IgD-negative memory B cell (primary cell): ENCODE results near the gene PIMREG. TPM values are rescaled to one million over a fixed set of nuclear protein-coding genes. Genes with fewer than 3 reads are reported as not detected.
"Not testable (repeated sequence)": the region's sequence is repeated elsewhere in the genome, so short reads cannot be mapped to it uniquely, and the experiment has no call there.

Source experiments
- H3K27ac Mint-ChIP-seq, 3 donors: one replicate each; pipeline ENCODE4 v1.8.0; 2020 to 2022; ENCODE audit warnings: mild to moderate bottlenecking in 3 of 3, mixed read lengths in 3 of 3, moderate library complexity in 1 of 3
- H3K27me3 Mint-ChIP-seq: one replicate; pipeline ENCODE4 v1.8.0; 2021; ENCODE audit warnings: mixed read lengths
- H3K36me3 Mint-ChIP-seq: one replicate; pipeline ENCODE4 v1.8.0; 2020; ENCODE audit warnings: mild to moderate bottlenecking, mixed read lengths
- H3K4me1 Mint-ChIP-seq, 3 donors: one replicate each; pipeline ENCODE4 v1.8.0; 2020 to 2022; ENCODE audit warnings: mixed read lengths in 3 of 3, mild to moderate bottlenecking in 1 of 3
- H3K4me3 Mint-ChIP-seq, 4 donors: one replicate each; pipeline ENCODE4 v1.8.0; 2020 to 2022; ENCODE audit warnings: mild to moderate bottlenecking in 4 of 4, mixed read lengths in 4 of 4, moderate library complexity in 3 of 4
- H3K9me3 Mint-ChIP-seq, 3 donors: one replicate each; pipeline ENCODE4 v1.8.0; 2020 to 2021; ENCODE audit warnings: mixed read lengths in 3 of 3, mild to moderate bottlenecking in 1 of 3
- polyA plus RNA-seq: library from polyadenylated mRNA; unstranded; fragments of 300-500 nt; fragmentation: Illumina TruSeq; gene quantifications from one replicate; pipeline ENCODE4 v1.2.3, GENCODE V29; 2021

The PIMREG gene
- polyA plus RNA-seq, 1 donor from 2014 or later = not detected

DNA sequence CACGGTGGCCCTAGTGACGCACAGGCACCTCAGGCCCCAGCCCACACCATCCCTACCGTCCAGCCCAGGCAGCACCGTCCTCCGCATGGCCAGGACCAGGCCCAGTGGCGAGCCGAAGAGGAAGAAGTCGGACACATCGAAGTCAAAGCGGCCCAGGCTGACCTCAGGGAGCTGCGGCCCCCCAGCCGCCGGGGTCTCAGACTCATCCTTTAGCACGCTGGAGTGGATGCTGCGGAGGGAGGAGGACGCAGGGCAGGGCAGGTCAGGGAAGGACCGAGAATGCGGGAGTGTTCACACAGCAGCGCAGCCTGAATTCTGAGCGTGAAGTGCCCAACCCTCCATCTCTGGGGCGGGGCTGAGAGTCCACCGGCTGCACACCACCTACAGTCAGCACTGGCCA lies 30.1 kb downstream of the PIMREG start:
- Mint-ChIP-seq H3K9me3 (no peaks in the 10 kb centered on the region), H3K27me3 (no peaks in the 10 kb centered on the region), H3K36me3 (peaks cover 3% of the 10 kb centered on the region), H3K4me1 (peaks cover 0 to 2% (median 2%) of the 10 kb centered on the region in 3 donors), H3K27ac (no peak overlapping the region), H3K4me3 (no peak overlapping the region)

GRCh38 chr17:6474906-6475305 lies 30.7 kb downstream of the PIMREG start:
- H3K36me3 Mint-ChIP-seq = peaks cover 3% of the 10 kb centered on the region
- H3K27me3 Mint-ChIP-seq = peaks cover 2% of the 10 kb centered on the region
- no peak overlapping the region for H3K27ac Mint-ChIP-seq
- H3K4me3 Mint-ChIP-seq = no peak overlapping the region
- peaks cover 0 to 2% (median 2%) of the 10 kb centered on the region in 3 donors for H3K4me1 Mint-ChIP-seq
- no peaks in the 10 kb centered on the region for H3K9me3 Mint-ChIP-seq

DNA sequence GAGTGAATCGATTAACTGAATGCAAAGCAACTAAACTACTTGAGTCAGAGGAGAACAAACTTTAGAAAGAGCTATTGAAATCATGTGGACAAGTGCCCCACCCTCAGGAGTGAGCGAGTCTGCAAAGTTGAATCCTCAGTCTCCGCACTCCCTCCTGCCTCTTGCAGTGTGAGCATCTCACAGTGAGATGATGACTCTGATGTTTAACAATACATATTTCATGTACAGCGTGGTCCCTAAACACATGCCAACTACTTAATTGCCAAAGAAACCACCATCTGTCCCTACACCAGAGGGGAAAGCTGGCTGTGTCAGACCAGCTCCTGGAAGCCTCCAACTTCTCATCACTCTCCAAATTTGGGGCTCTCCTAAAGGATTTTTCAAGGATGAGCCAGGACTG lies 31.2 kb downstream of the PIMREG start:
- H3K27ac Mint-ChIP-seq = no peak overlapping the region

DNA sequence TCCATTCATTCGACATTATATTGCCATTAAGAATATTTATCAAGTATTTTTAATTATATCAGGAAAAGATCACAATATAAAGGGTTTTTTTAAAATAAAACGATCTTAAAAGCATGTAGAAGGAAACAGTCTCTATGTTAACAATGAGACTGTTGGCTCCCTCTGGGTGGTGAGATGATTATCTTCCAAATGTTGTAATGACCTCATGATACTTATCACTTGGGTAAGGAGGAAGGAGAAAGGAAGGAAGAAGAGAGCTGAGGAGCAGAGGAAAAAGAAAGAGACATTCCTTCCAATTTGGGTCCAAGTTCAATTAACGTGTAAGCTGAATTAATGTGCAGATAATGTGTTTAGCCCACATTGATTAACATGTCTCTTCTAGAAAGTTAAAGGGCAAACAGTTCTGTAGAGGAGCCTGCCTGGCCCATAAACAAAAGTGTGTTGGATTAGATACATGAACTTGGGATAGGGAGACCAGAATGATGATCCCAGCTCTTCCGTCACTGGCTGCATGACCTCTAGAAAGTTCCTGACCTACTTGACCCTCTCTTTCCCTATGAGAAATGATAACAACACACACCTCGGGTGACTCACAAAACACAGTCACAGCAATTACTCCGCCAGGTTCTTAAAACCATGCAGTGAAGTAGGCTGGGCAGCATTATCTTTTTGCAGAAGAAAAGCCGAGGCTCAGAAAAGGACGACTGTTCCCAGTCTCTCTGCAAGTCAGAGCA lies 32.0 kb downstream of the PIMREG start:
- H3K27ac Mint-ChIP-seq = no peak overlapping the region
- no peaks in the 10 kb centered on the region for H3K9me3 Mint-ChIP-seq
- peaks cover 0 to 2% (median 2%) of the 10 kb centered on the region in 3 donors for H3K4me1 Mint-ChIP-seq
- peaks cover 3% of the 10 kb centered on the region for H3K27me3 Mint-ChIP-seq
- H3K4me3 Mint-ChIP-seq = no peak overlapping the region
- H3K36me3 Mint-ChIP-seq = no peaks in the 10 kb centered on the region

More for the DNA sequence above, 31.2 kb downstream of the PIMREG start:
- Mint-ChIP-seq H3K36me3 (no peaks in the 10 kb centered on the region), H3K4me3 (no peak overlapping the region), H3K27me3 (peaks cover 3% of the 10 kb centered on the region), H3K9me3 (no peaks in the 10 kb centered on the region), H3K4me1 (peaks cover 0 to 2% (median 2%) of the 10 kb centered on the region in 3 donors)

DNA sequence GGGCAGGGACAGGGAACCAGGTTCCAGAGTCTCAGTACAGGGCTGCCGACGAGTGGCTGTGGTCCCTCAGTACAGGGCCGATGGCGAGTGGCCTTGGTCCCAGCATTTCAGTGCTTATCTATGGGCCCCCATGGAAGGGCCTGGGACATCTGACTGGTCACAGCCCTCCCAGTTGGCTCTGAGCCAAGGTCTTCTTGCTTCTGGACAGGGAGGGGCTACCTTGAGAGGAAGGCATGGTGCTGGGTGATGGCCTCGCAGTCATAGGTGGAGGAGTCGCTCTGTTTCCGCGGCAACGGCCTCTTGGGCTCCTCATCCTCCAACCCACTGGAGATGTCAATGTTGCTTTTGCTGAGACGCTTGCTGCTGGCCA lies 32.5 kb downstream of the PIMREG start:
- Mint-ChIP-seq H3K27me3 (peaks cover 5% of the 10 kb centered on the region), H3K36me3 (no peaks in the 10 kb centered on the region), H3K4me3 (no peak overlapping the region), H3K9me3 (no peaks in the 10 kb centered on the region), H3K4me1 (peaks cover 0 to 2% (median 2%) of the 10 kb centered on the region in 3 donors), H3K27ac (no peak overlapping the region)

- Mint-ChIP-seq H3K4me1 (peaks cover 0 to 2% (median 2%) of the 10 kb centered on the region in 3 donors), H3K27ac (no peak overlapping the region), H3K36me3 (no peaks in the 10 kb centered on the region), H3K27me3 (peaks cover 5% of the 10 kb centered on the region), H3K4me3 (no peak overlapping the region), H3K9me3 (no peaks in the 10 kb centered on the region)
Observed at GRCh38 chr17:6477831-6478383, 33.7 kb downstream of the PIMREG start.

DNA sequence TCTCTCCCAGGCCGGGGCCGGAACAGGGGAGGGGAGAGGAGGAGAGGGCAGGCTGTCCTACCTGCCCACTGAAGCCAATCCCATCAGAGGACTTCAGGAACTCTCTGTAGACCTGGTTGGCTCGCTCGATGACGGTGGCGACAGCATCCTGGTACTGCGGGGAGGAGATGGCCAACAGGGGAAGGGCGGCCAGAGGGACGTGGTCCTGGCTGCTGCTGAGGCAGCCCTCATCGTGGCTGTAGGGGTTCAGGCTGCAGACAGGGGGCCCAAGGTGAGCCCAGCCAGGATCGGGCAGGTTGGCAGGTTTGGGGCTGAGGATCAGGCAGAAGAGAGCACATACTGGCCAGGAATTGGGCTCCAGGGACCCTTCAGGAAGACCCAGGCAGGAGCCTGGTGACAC lies 34.2 kb downstream of the PIMREG start:
- Mint-ChIP-seq H3K27me3 (peaks cover 10% of the 10 kb centered on the region), H3K4me1 (no peaks in the 10 kb centered on the region), H3K27ac (no peak overlapping the region), H3K36me3 (no peaks in the 10 kb centered on the region), H3K4me3 (no peak overlapping the region), H3K9me3 (no peaks in the 10 kb centered on the region)

DNA sequence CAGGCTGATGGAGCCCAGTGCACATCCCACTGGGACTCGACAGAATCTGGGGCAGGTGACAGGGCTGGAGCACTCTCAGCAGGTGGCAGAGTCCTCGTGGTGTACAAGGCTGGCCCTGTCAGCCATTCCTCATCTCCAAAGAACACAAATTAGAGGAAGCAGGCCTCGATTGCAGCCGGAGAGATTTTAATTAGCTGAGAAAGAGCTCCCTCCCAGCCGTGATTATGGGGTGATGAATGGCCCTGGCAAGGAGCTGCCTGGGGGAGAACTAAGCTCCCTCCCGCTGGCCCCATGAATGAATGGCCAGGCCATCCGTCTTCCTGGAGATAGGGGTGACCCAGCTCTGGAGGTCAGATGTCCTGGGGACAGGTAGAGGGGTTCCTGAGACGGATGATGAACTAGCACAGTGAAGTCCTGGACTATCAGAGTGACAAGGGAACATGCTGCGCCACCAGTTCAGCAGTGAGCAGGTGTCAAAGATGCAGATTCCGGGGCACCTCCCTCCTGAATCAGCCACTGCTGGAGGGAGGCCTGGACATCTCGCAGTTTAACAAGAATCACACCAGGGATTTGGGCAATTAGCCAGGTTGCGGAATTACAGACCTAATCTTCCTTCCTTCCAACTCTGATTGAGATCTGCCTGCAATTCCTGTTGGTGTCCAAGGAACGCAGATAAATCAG lies 35.5 kb downstream of the PIMREG start:
- Mint-ChIP-seq H3K9me3 (no peaks in the 10 kb centered on the region), H3K36me3 (no peaks in the 10 kb centered on the region), H3K4me3 (no peak overlapping the region), H3K27me3 (peaks cover 10% of the 10 kb centered on the region), H3K27ac (no peak overlapping the region), H3K4me1 (no peaks in the 10 kb centered on the region)

DNA sequence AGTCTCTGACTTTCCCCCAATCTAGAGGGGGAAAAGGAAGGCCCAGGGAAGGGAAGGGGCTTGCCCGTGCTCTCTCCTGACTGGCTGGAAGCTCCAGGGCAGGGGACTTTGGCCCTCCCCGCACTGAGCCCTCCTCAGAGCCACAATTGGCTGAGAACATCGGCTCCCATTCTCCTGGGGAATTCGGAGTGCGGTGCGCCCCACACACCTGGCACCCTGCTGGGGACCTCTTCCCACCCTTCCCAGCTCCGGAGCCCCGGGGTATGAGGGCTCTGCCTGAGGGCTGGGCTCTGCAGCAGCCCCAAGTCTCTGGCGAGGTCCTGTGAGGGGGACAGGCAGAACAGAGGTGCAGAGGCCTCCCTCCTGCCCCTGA lies 36.0 kb downstream of the PIMREG start:
- H3K4me1 Mint-ChIP-seq = no peaks in the 10 kb centered on the region
- no peaks in the 10 kb centered on the region for H3K36me3 Mint-ChIP-seq
- no peaks in the 10 kb centered on the region for H3K9me3 Mint-ChIP-seq
- H3K27ac Mint-ChIP-seq = no peak overlapping the region
- H3K4me3 Mint-ChIP-seq = no peak overlapping the region
- peaks cover 10% of the 10 kb centered on the region for H3K27me3 Mint-ChIP-seq

GRCh38 chr17:6482105-6482455 lies 37.8 kb downstream of the PIMREG start:
- peaks cover 13% of the 10 kb centered on the region for H3K27me3 Mint-ChIP-seq
- no peak overlapping the region for H3K4me3 Mint-ChIP-seq
- H3K4me1 Mint-ChIP-seq = no peaks in the 10 kb centered on the region
- H3K36me3 Mint-ChIP-seq = no peaks in the 10 kb centered on the region
- H3K9me3 Mint-ChIP-seq = no peaks in the 10 kb centered on the region
- no peak overlapping the region for H3K27ac Mint-ChIP-seq

GRCh38 chr17:6482796-6483195 lies 38.5 kb downstream of the PIMREG start:
- not testable (repeated sequence) for H3K9me3 Mint-ChIP-seq, H3K27ac Mint-ChIP-seq, H3K4me1 Mint-ChIP-seq, H3K36me3 Mint-ChIP-seq, H3K4me3 Mint-ChIP-seq
- peaks cover 13% of the 10 kb centered on the region for H3K27me3 Mint-ChIP-seq

DNA sequence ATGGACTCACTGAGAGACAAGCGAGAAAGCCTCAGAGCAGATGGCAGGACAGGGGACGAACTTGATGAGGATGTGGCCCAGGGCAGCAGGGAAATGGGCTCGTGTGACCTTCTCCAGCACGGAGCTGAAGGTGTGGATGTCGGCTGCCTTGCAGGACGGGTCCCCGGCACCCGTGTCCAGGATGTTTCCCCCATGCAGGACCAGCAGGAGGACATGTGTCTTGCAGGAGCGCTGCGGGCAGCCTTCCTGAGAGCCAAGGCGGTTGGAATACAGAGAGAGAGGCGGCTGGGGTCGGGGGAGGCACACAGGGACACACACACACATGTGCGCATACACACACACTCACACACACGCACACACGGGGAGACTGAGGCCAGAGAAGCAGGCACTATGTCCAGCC lies 39.3 kb downstream of the PIMREG start:
- H3K27ac Mint-ChIP-seq = no peak overlapping the region
- peaks cover 13% of the 10 kb centered on the region for H3K27me3 Mint-ChIP-seq
- H3K4me3 Mint-ChIP-seq = no peak overlapping the region
- H3K9me3 Mint-ChIP-seq = no peaks in the 10 kb centered on the region
- H3K4me1 Mint-ChIP-seq = no peaks in the 10 kb centered on the region
- H3K36me3 Mint-ChIP-seq = no peaks in the 10 kb centered on the region

- Mint-ChIP-seq H3K9me3 (no peaks in the 10 kb centered on the region), H3K36me3 (no peaks in the 10 kb centered on the region), H3K27me3 (peaks cover 16% of the 10 kb centered on the region), H3K4me1 (no peaks in the 10 kb centered on the region), H3K4me3 (no peak overlapping the region), H3K27ac (no peak overlapping the region)
Observed at GRCh38 chr17:6485646-6486412, 41.6 kb downstream of the PIMREG start.

DNA sequence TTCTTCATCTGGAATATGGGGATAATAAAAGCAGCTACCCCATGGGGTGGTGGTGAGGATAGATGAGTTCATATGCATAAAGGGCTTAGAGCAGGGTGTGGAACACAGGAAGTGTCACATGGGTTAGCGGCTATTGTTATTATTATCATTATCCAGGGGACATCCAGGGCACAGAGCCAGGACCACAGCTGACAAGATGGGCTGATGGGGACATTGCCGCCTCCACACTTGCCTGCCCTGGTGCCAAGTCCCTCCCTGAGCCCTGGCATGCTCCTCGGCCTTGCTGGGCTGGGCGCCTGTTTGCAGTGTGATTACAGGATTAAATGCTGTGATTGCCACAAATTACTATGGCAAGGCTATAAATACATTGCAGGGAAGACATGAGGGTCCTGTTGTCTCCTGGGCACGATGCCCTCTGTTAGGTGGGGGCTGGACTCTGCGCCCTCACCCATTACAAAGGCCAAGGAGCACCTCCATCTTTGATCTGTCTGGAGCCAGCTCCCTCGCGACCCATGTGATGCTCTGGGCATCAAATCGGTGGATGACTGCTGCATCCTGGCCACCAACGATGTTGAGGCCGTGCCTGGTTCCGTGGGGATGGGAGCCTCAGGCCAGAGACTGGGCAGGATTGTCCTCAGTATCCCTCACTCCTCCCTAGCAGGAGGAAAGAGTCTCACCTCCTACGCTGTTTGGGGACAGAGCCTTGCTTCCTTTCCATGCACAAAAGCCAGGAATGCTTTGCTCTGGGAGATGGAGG lies 43.2 kb downstream of the PIMREG start:
- Mint-ChIP-seq H3K4me1 (no peaks in the 10 kb centered on the region), H3K9me3 (no peaks in the 10 kb centered on the region), H3K36me3 (no peaks in the 10 kb centered on the region), H3K4me3 (no peak overlapping the region), H3K27me3 (peaks cover 14% of the 10 kb centered on the region), H3K27ac (no peak overlapping the region)
